ENCODE measurements around the gene GPR155. TPM values are rescaled to one million over a fixed set of nuclear protein-coding genes. Genes with fewer than 3 reads are reported as not detected.
"Not testable (repeated sequence)": the region's sequence is repeated elsewhere in the genome, so short reads cannot be mapped to it uniquely, and the experiment has no call there.

The GPR155 gene
- polyA plus RNA-seq, 1 donor (not counting 4 experiments of a cell fraction or from before 2014, with no cell fraction given): 15.7 TPM

DNA sequence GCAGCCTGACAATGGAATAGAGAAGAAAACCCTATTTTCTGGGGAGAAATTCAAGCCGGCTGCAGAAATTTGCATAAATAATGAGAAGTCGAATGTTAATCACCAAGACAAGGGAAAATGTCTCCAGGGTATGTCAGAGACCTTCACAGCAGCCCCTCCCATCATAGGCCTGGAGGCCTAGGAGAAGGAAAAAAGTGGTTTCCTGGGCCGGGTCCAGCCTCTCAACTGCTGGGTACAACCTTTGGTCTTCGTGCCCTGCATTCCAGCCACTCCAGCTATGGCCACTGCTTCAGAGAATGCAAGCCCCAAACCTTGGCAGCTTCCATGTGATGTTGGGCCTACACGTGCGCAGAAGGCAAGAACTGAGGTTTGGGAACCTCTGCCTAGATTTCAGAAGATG, 97.3 kb downstream of the GPR155 start:
- no peak for FAIRE-seq
- no peak for DNase-seq (ENCODE audit: low read depth, low spot score)

GRCh38 chr2:174388706-174389105, 98.1 kb downstream of the GPR155 start:
- H3K27me3 ChIP-seq (ENCODE audit: control insufficient read depth, extremely low read depth, insufficient read depth, low read length); H3K4me3 ChIP-seq (ENCODE audit: control insufficient read depth in 2 of 3, extremely low read depth in 1 of 3, insufficient read depth in 2 of 3, low read depth in 1 of 3, low read length in 3 of 3); H3K4me1 ChIP-seq (ENCODE audit: control insufficient read depth, extremely low read depth, insufficient read depth, low read length); FAIRE-seq; H3K9ac ChIP-seq (ENCODE audit: control insufficient read depth, extremely low read depth, insufficient read depth, low read length); H4K20me1 ChIP-seq (ENCODE audit: control insufficient read depth, extremely low read depth, insufficient read depth, low read length); H3K27ac ChIP-seq (ENCODE audit: control insufficient read depth, insufficient read depth, low read length); dilution Hi-C loops (cut with MboI; ENCODE audit: extremely low pct_ligation_motif_present, low sequenced_read_pairs); H2AFZ ChIP-seq (ENCODE audit: control insufficient read depth, low read length); H3K9me1 ChIP-seq (ENCODE audit: control insufficient read depth, extremely low read depth, insufficient read depth, low read length); DNase-seq (ENCODE audit: low read depth, low spot score); H3K4me2 ChIP-seq (ENCODE audit: control insufficient read depth, extremely low read depth, insufficient read depth, low read depth, low read length); H3K9me3 ChIP-seq (ENCODE audit: control insufficient read depth, low read depth, low read length): not testable (repeated sequence)
- Histone ChIP-seq H3K79me2 (ENCODE audit: control insufficient read depth, insufficient read depth, low read length) (peaks cover 18% of the 10 kb centered on the region), H3K36me3 (ENCODE audit: control insufficient read depth in 2 of 2, extremely low read depth in 1 of 2, insufficient read depth in 2 of 2, low read length in 2 of 2) (peaks cover 8 to 16% of the 10 kb centered on the region in 2 experiments)

More for the DNA sequence above, 97.3 kb downstream of the GPR155 start:
- Histone ChIP-seq H3K36me3 (ENCODE audit: control insufficient read depth in 2 of 2, extremely low read depth in 1 of 2, insufficient read depth in 2 of 2, low read length in 2 of 2) (peaks cover 8 to 16% of the 10 kb centered on the region in 2 experiments), H4K20me1 (ENCODE audit: control insufficient read depth, extremely low read depth, insufficient read depth, low read length) (no peaks in the 10 kb centered on the region), H3K27me3 (ENCODE audit: control insufficient read depth, extremely low read depth, insufficient read depth, low read length) (no peaks in the 10 kb centered on the region), H3K4me2 (ENCODE audit: control insufficient read depth, extremely low read depth, insufficient read depth, low read depth, low read length) (no peak overlapping the region), H3K9ac (ENCODE audit: control insufficient read depth, extremely low read depth, insufficient read depth, low read length) (no peak overlapping the region), H3K9me3 (ENCODE audit: control insufficient read depth, low read depth, low read length) (no peaks in the 10 kb centered on the region), H3K4me3 (ENCODE audit: control insufficient read depth in 2 of 3, extremely low read depth in 1 of 3, insufficient read depth in 2 of 3, low read depth in 1 of 3, low read length in 3 of 3) (no peak overlapping the region), H3K9me1 (ENCODE audit: control insufficient read depth, extremely low read depth, insufficient read depth, low read length) (no peaks in the 10 kb centered on the region), H3K27ac (ENCODE audit: control insufficient read depth, insufficient read depth, low read length) (no peak overlapping the region), H3K79me2 (ENCODE audit: control insufficient read depth, insufficient read depth, low read length) (peaks cover 27% of the 10 kb centered on the region), H3K4me1 (ENCODE audit: control insufficient read depth, extremely low read depth, insufficient read depth, low read length) (peaks cover 13% of the 10 kb centered on the region), H2AFZ (ENCODE audit: control insufficient read depth, low read length) (no peak overlapping the region)
- dilution Hi-C loops (cut with MboI; ENCODE audit: extremely low pct_ligation_motif_present, low sequenced_read_pairs): no loop called here
- TF ChIP-seq, protein P1, sequence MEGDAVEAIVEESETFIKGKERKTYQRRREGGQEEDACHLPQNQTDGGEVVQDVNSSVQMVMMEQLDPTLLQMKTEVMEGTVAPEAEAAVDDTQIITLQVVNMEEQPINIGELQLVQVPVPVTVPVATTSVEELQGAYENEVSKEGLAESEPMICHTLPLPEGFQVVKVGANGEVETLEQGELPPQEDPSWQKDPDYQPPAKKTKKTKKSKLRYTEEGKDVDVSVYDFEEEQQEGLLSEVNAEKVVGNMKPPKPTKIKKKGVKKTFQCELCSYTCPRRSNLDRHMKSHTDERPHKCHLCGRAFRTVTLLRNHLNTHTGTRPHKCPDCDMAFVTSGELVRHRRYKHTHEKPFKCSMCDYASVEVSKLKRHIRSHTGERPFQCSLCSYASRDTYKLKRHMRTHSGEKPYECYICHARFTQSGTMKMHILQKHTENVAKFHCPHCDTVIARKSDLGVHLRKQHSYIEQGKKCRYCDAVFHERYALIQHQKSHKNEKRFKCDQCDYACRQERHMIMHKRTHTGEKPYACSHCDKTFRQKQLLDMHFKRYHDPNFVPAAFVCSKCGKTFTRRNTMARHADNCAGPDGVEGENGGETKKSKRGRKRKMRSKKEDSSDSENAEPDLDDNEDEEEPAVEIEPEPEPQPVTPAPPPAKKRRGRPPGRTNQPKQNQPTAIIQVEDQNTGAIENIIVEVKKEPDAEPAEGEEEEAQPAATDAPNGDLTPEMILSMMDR (optimal IDR thresholded peaks at IDR 0.05 in 1 of 3, IDR thresholded peaks at IDR 0.05 in 1 of 3, conservative IDR thresholded peaks at IDR 0.05 in 1 of 3; ENCODE audit: extremely low read depth in 1 of 3, insufficient read depth in 2 of 3, low read length in 3 of 3): no peak
- TF ChIP-seq EZH2 (IDR thresholded peaks at IDR 0.05; ENCODE audit: low read length): no peak

DNA sequence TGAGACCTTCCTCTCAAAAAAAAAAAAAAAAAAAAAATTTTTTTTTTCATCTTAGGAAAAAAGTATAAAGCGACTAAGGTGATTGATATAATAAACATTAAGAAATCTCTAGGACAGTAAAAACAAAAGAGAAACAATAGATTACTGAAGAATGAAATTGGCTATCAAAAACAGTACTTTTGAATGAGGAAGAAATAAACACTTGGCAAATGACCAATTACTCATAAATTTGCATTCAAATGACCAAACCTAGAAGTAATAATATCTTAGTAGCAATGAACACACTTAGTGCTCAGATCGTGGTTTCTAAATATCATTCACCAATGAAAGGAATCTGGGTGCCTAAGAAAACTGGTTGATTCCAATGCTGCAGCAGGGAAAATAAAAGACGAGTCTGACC, 101.6 kb downstream of the GPR155 start:
- no peaks in the 10 kb centered on the region for H3K9me3 ChIP-seq (ENCODE audit: control insufficient read depth, low read depth, low read length)

More for the DNA sequence above, 101.6 kb downstream of the GPR155 start:
- dilution Hi-C loops (cut with MboI; ENCODE audit: extremely low pct_ligation_motif_present, low sequenced_read_pairs): no loop called here
- Histone ChIP-seq H3K36me3 (ENCODE audit: control insufficient read depth in 2 of 2, extremely low read depth in 1 of 2, insufficient read depth in 2 of 2, low read length in 2 of 2) (peaks cover 8 to 11% of the 10 kb centered on the region in 2 experiments), H3K4me3 (ENCODE audit: control insufficient read depth in 2 of 3, extremely low read depth in 1 of 3, insufficient read depth in 2 of 3, low read depth in 1 of 3, low read length in 3 of 3) (no peak overlapping the region), H3K79me2 (ENCODE audit: control insufficient read depth, insufficient read depth, low read length) (no peaks in the 10 kb centered on the region), H3K9ac (ENCODE audit: control insufficient read depth, extremely low read depth, insufficient read depth, low read length) (no peak overlapping the region), H4K20me1 (ENCODE audit: control insufficient read depth, extremely low read depth, insufficient read depth, low read length) (no peaks in the 10 kb centered on the region), H3K4me2 (ENCODE audit: control insufficient read depth, extremely low read depth, insufficient read depth, low read depth, low read length) (no peak overlapping the region), H3K9me1 (ENCODE audit: control insufficient read depth, extremely low read depth, insufficient read depth, low read length) (no peaks in the 10 kb centered on the region), H3K27ac (ENCODE audit: control insufficient read depth, insufficient read depth, low read length) (no peak overlapping the region), H3K4me1 (ENCODE audit: control insufficient read depth, extremely low read depth, insufficient read depth, low read length) (no peaks in the 10 kb centered on the region), H3K27me3 (ENCODE audit: control insufficient read depth, extremely low read depth, insufficient read depth, low read length) (no peaks in the 10 kb centered on the region), H2AFZ (ENCODE audit: control insufficient read depth, low read length) (no peak overlapping the region)
- no peak for DNase-seq (ENCODE audit: low read depth, low spot score)
- TF ChIP-seq EZH2 (IDR thresholded peaks at IDR 0.05; ENCODE audit: low read length): no peak
- no peak for FAIRE-seq

Data from keratinocyte (primary cell).